K562 (cell line): Measurements from ENCODE around the gene GUK1. TPM values are rescaled to one million over a fixed set of nuclear protein-coding genes. Genes with fewer than 3 reads are reported as not detected.

Source experiments
- CC2D1A ChIP-seq: fragments of 450-650 bp; IDR thresholded peaks from 2 replicates; pipeline ENCODE4 v1.6.1; 2017; ENCODE audit warnings: mild to moderate bottlenecking
- CTBP1 ChIP-seq: fragments of 450-650 bp; IDR thresholded peaks from 2 replicates; pipeline ENCODE4 v1.6.1; 2016; ENCODE audit warnings: borderline replicate concordance
- ELK1 ChIP-seq: sonication (generic); formaldehyde crosslinking; IDR thresholded peaks from 2 replicates; pipeline ENCODE4 v1.8.1; 2022; ENCODE audit warnings: missing genetic modification reagents
- HDAC1 ChIP-seq, 2 experiments: fragments of 450-650 bp; IDR thresholded peaks; 2 replicates each; pipeline ENCODE4 v1.6.1; 2016 to 2017; ENCODE audit warnings: inconsistent platforms in 1 of 2, mild to moderate bottlenecking in 1 of 2, moderate library complexity in 1 of 2
- HDAC2 ChIP-seq: fragments of 450-650 bp; IDR thresholded peaks from 2 replicates; pipeline ENCODE4 v1.6.1; 2016; ENCODE audit warnings: mild to moderate bottlenecking
- HDAC6 ChIP-seq: IDR thresholded peaks from 2 replicates; pipeline ENCODE4 v1.6.1; 2012; ENCODE audit warnings: low read depth, mild to moderate bottlenecking, control low read depth, inconsistent platforms, low read length, moderate library complexity
- ID3 ChIP-seq, 2 experiments: fragments of 250-450 bp in 1 of 2; fragments of 450-650 bp in 1 of 2; sonication (Bioruptor Pico) in 1 of 2; IDR thresholded peaks; 2 replicates each; pipeline versions ENCODE4 v1.6.1 to v1.8.0; 2016 to 2021; ENCODE audit warnings: mild to moderate bottlenecking in 2 of 2, moderate library complexity in 2 of 2, missing compliant biosample characterization in 1 of 2, missing genetic modification characterization in 1 of 2
- NKRF ChIP-seq: fragments of 450-650 bp; IDR thresholded peaks from 2 replicates; pipeline ENCODE4 v1.6.1; 2016; ENCODE audit warnings: borderline replicate concordance
- NR3C1 ChIP-seq: sonication (generic); formaldehyde crosslinking; IDR thresholded peaks from 2 replicates; pipeline ENCODE4 v1.8.1; 2022; ENCODE audit warnings: missing genetic modification reagents
- SMARCE1 ChIP-seq: fragments of 450-650 bp; IDR thresholded peaks from 2 replicates; pipeline ENCODE4 v1.7.1; 2016; ENCODE audit warnings: mild to moderate bottlenecking
- TCF7 ChIP-seq: sonication (generic); IDR thresholded peaks from 2 replicates; pipeline ENCODE4 v1.6.1; 2016; ENCODE audit warnings: antibody characterized with exemption, borderline replicate concordance
- TCF7L2 ChIP-seq: fragments of 150-350 bp; IDR thresholded peaks from 2 replicates; pipeline ENCODE4 v1.6.1; 2016; ENCODE audit warnings: low read depth, mild to moderate bottlenecking, low read length, moderate library complexity
- U2AF1 ChIP-seq: fragments of 200-400 bp; formaldehyde crosslinking; optimal IDR thresholded peaks from 2 replicates; pipeline ENCODE3; 2017; ENCODE audit warnings: mild to moderate bottlenecking, low read depth, low read length, moderate library complexity
- WHSC1 ChIP-seq: IDR thresholded peaks from one replicate; pipeline ENCODE4 v1.6.1; 2012; ENCODE audit warnings: low read length, control low read depth, inconsistent platforms
- ZNF121 ChIP-seq: sonication (generic); formaldehyde crosslinking; conservative IDR thresholded peaks from 2 replicates; pipeline ENCODE4 v1.8.0; 2022; ENCODE audit warnings: missing genetic modification reagents
- ZNF124 ChIP-seq: sonication (generic); formaldehyde crosslinking; IDR thresholded peaks from 2 replicates; pipeline ENCODE4 v1.8.1; 2022; ENCODE audit warnings: missing genetic modification reagents
- ZSCAN32 ChIP-seq: fragments of 450-650 bp; formaldehyde crosslinking; IDR thresholded peaks from 2 replicates; pipeline ENCODE4 v1.4.0; 2020; ENCODE audit warnings: mild to moderate bottlenecking, moderate library complexity
- polyA plus RNA-seq, 8 experiments: library from polyadenylated mRNA; depleted of rRNA in 4 of 8; stranded (reverse) in 5 of 8; unstranded in 3 of 8; fragments of >200 nt; fragmentation: Nextera tagmentation in 2 of 8; fragmentation: Illumina TruSeq in 1 of 8; extraction: Ambion mirVana in 2 of 8; extraction: Trizol in 1 of 8; gene quantifications; 2 replicates each; pipeline versions ENCODE4 v1.2.1 to v1.2.3, GENCODE V29; 2011 to 2014; ENCODE audit warnings: inconsistent platforms in 1 of 8, missing spikeins in 1 of 8
- total RNA-seq, 7 experiments: library from RNA; depleted of rRNA in 6 of 7; stranded (reverse); fragments of >200 nt in 6 of 7; fragmentation: Illumina TruSeq in 2 of 7; extraction: Trizol in 2 of 7; gene quantifications; 2 replicates each; pipeline versions ENCODE4 v1.2.1 to v1.2.3, GENCODE V29; 2011 to 2021; ENCODE audit warnings: low replicate concordance in 1 of 7

GUK1 gene
- total and polyA plus RNA-seq, 9 of the 15 experiments (the other 6 are each of a cell fraction or from before 2014, with no cell fraction given) = 7.0 to 331 (median 132) TPM

DNA sequence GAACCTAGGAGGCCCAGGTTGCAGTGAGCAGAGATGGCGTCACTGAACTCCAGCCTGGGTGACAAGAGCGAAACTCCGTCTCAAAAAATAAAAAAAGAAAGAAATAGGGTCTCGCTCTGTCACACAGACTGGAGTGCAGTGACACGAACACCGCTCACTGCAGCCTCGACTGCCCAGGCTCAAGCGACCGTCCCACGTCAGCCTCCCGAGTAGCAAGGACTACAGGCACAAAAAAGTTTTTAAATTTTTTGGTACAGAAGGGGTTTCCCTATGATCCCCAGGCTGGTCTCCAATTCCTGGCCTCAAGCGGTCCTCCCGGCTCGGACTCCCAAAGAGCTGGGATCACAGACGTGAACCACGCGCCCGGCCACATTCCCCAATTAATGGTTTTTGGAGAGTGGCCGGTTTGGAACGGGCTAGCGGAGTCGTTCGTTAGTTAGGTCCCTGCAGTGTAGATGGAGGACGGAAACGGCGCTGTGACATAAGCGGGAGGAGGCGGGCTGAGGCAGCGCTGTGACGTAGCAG lies 611 bp upstream of the GUK1 start (continued):
- TF ChIP-seq HDAC6 (no peak), ZSCAN32 (CRISPR knock-in tag) (peak; percentile 13; the same call in 1 of the 2 replicates), CC2D1A (no peak), ID3 (CRISPR knock-in tag; IDR thresholded peaks at IDR 0.05) (no peak), ID3 (tag; IDR thresholded peaks at IDR 0.05) (no peak; the same call in 1 of the 2 replicates), TCF7 (no peak), HDAC2 (peak; percentile 56; the same call in 1 of the 2 replicates), ZNF121 (no peak), CTBP1 (no peak), SMARCE1 (0 out of 2 replicates have a peak, but pooled peaks have one; percentile 17), NR3C1 (CRISPR knock-in tag) (no peak), WHSC1 (no peak), TCF7L2 (peak; percentile 70), ZNF124 (no peak), NKRF (peak; percentile 60), ELK1 (CRISPR knock-in tag) (no peak), HDAC1 (IDR thresholded peaks at IDR 0.05) (peak in 1 of 2 experiments; percentile 11; a peak in 2 of 4 replicates), U2AF1 (no peak)
